Nephron progenitor cell (in vitro differentiated cells): ENCODE measurements around the gene ADARB2.

Experiments used
- DNase-seq: peaks from one replicate; pipeline ENCODE4 v3.0.0; 2021
- H3K27ac Mint-ChIP-seq: 2 replicates; pipeline ENCODE4 v1.8.0; 2021; ENCODE audit warnings: mild to moderate bottlenecking, moderate library complexity, mixed read lengths
- H3K27me3 Mint-ChIP-seq: 2 replicates; pipeline ENCODE4 v1.8.0; 2021; ENCODE audit warnings: mild to moderate bottlenecking, low read depth, mixed read lengths; ENCODE audit not compliant: poor library complexity
- H3K36me3 Mint-ChIP-seq: 2 replicates; pipeline ENCODE4 v1.8.0; 2021; ENCODE audit warnings: low read depth, mixed read lengths
- H3K4me1 Mint-ChIP-seq: 2 replicates; pipeline ENCODE4 v1.8.0; 2021; ENCODE audit warnings: mixed read lengths
- H3K4me3 Mint-ChIP-seq: 2 replicates; pipeline ENCODE4 v1.8.0; 2021; ENCODE audit warnings: mild to moderate bottlenecking, moderate library complexity, mixed read lengths
- H3K9me3 Mint-ChIP-seq: 2 replicates; pipeline ENCODE4 v1.8.0; 2021; ENCODE audit warnings: mild to moderate bottlenecking, moderate library complexity, mixed read lengths
- CTCF ChIP-seq: fragments of 200-600 bp; sonication (generic); IDR thresholded peaks from 2 replicates; pipeline ENCODE4 v1.5.0; 2021; ENCODE audit warnings: antibody characterized with exemption

Gene ADARB2

GRCh38 chr10:1591742-1592141 lies 145.6 kb downstream of the ADARB2 start:
- no peak overlapping the region for H3K4me3 Mint-ChIP-seq
- H3K4me1 Mint-ChIP-seq, result peaks cover 15% of the 10 kb centered on the region
- H3K27me3 Mint-ChIP-seq, result peaks cover 27% of the 10 kb centered on the region
- H3K36me3 Mint-ChIP-seq, result peaks cover 8% of the 10 kb centered on the region
- no peak overlapping the region for H3K27ac Mint-ChIP-seq
- H3K9me3 Mint-ChIP-seq, result peaks cover 19% of the 10 kb centered on the region
- no peak for DNase-seq
- no peak for TF ChIP-seq CTCF

GRCh38 chr10:1591045-1591444 lies 146.3 kb downstream of the ADARB2 start:
- no peak overlapping the region for H3K4me3 Mint-ChIP-seq
- H3K27me3 Mint-ChIP-seq, result peaks cover 24% of the 10 kb centered on the region
- peaks cover 24% of the 10 kb centered on the region for H3K9me3 Mint-ChIP-seq
- no peak overlapping the region for H3K27ac Mint-ChIP-seq
- no peak for DNase-seq
- peaks cover 8% of the 10 kb centered on the region for H3K36me3 Mint-ChIP-seq
- H3K4me1 Mint-ChIP-seq, result peaks cover 15% of the 10 kb centered on the region
- TF ChIP-seq CTCF, result no peak

GRCh38 chr10:1589257-1589656 lies 148.1 kb downstream of the ADARB2 start:
- Mint-ChIP-seq H3K4me1 (peaks cover 7% of the 10 kb centered on the region), H3K27me3 (peaks cover 27% of the 10 kb centered on the region), H3K27ac (no peak overlapping the region), H3K4me3 (no peak overlapping the region), H3K9me3 (peaks cover 31% of the 10 kb centered on the region), H3K36me3 (peaks cover 8% of the 10 kb centered on the region)
- no peak for TF ChIP-seq CTCF
- DNase-seq, result no peak

GRCh38 chr10:1582739-1583138 lies 154.6 kb downstream of the ADARB2 start:
- no peak overlapping the region for H3K4me3 Mint-ChIP-seq
- H3K36me3 Mint-ChIP-seq, result peaks cover 5% of the 10 kb centered on the region
- no peak for DNase-seq
- TF ChIP-seq CTCF, result no peak
- peaks cover 22% of the 10 kb centered on the region for H3K27me3 Mint-ChIP-seq
- H3K9me3 Mint-ChIP-seq, result peaks cover 21% of the 10 kb centered on the region
- peaks cover 37% of the 10 kb centered on the region for H3K4me1 Mint-ChIP-seq
- no peak overlapping the region for H3K27ac Mint-ChIP-seq

- H3K4me1 Mint-ChIP-seq, result peaks cover 44% of the 10 kb centered on the region
These were observed 156.1 kb downstream of the ADARB2 start for GRCh38 chr10:1581189-1581588.

More at GRCh38 chr10:1581189-1581588, 156.1 kb downstream of the ADARB2 start:
- Mint-ChIP-seq H3K27ac (no peak overlapping the region), H3K9me3 (peaks cover 7% of the 10 kb centered on the region), H3K36me3 (no peaks in the 10 kb centered on the region), H3K27me3 (peaks cover 20% of the 10 kb centered on the region), H3K4me3 (no peak overlapping the region)
- DNase-seq, result no peak
- TF ChIP-seq CTCF, result no peak
